Body of pancreas (tissue), 4 donors: ENCODE results near the gene ERGIC2. TPM values are rescaled to one million over a fixed set of nuclear protein-coding genes. Genes with fewer than 3 reads are reported as not detected.

Source experiments
- ATAC-seq: fragments of 150-250 bp; one replicate; pipeline ENCODE4 v1.9.1; 2016
- DNase-seq, 4 donors: peaks; one replicate each; pipeline ENCODE4 v3.0.0-alpha.2; 2019
- H3K27ac ChIP-seq, 4 donors: fragments of 200-600 bp; sonication (generic); 1 replicate in 3 of 4; 2 replicates in 1 of 4; pipeline versions ENCODE4 v1.5.1 to v1.6.1; 2016 to 2019; ENCODE audit warnings: mild to moderate bottlenecking in 1 of 4, mixed read lengths in 1 of 4, moderate library complexity in 1 of 4
- H3K27me3 ChIP-seq, 2 donors: fragments of 200-600 bp; sonication (generic); one replicate each; pipeline ENCODE4 v1.6.0; 2016; ENCODE audit warnings: mild to moderate bottlenecking in 1 of 2
- H3K36me3 ChIP-seq, 2 donors: fragments of 200-600 bp; sonication (generic); replicated peaks in 1 of 2; 2 replicates each; pipeline ENCODE4 v1.5.1; 2016; ENCODE audit warnings: low read depth in 2 of 2; ENCODE audit not compliant: insufficient read depth in 1 of 2
- H3K4me1 ChIP-seq: fragments of 200-600 bp; sonication (generic); one replicate; pipeline ENCODE4 v1.6.0; 2016
- H3K4me3 ChIP-seq, 2 donors: fragments of 200-600 bp; sonication (generic); 1 replicate in 1 of 2; 2 replicates in 1 of 2; pipeline ENCODE4 v1.5.1; 2016 to 2019
- H3K9me3 ChIP-seq, 3 donors: fragments of 200-600 bp; sonication (generic); 1 replicate in 2 of 3; 2 replicates in 1 of 3; pipeline ENCODE4 v1.5.1; 2016
- CTCF ChIP-seq, 7 experiments: fragments of 450-650 bp in 4 of 7; fragments of 200-600 bp in 3 of 7; sonication (generic) in 3 of 7; IDR thresholded peaks; one replicate each; pipeline ENCODE4 v1.5.1; 2016 to 2019; ENCODE audit warnings: antibody characterized with exemption in 7 of 7
- POLR2A ChIP-seq, 3 donors: fragments of 450-650 bp; IDR thresholded peaks; one replicate each; pipeline ENCODE4 v1.6.1; 2016; ENCODE audit warnings: antibody characterized with exemption in 3 of 3, mild to moderate bottlenecking in 2 of 3
- WGBS, 2 donors: methylation state at CpG; one replicate each; pipeline ENCODE4 v1.1.5; 2017; 5-methylcytosine and 5-hydroxymethylcytosine counted together
- intact Hi-C: fragments of 100-400 bp; cut with DNase I; formaldehyde crosslinking; loops from one replicate; pipeline ENCODE4 v1.15.1; 2023
- total RNA-seq, 2 donors: library from RNA; depleted of rRNA; stranded (reverse); fragments of >200 nt; gene quantifications; one replicate each; pipeline ENCODE4 v1.1.0, GENCODE V29; 2016

Gene ERGIC2
- total RNA-seq, result 10 to 100 TPM; 12.5 to 38.4 TPM

- 0% methylated on average over 44 to 55 of the region's 55 CpGs for WGBS, 2 donors
- Histone ChIP-seq H3K36me3 (no peaks in the 10 kb centered on the region), H3K4me3 (peak within 1 kb of the TSS; percentile 63 to 81), H3K27ac (peak within 1 kb of the TSS; percentile 81 to 93 (median 89)), H3K27me3 (no peaks in the 10 kb centered on the region), H3K9me3 (no peaks in the 10 kb centered on the region), H3K4me1 (peaks cover 10% of the 10 kb centered on the region)
- intact Hi-C loops, result no loop called here
- peak; percentile 45 to 91 (median 88) for TF ChIP-seq POLR2A (IDR thresholded peaks at IDR 0.05)
- TF ChIP-seq CTCF (IDR thresholded peaks at IDR 0.05), result peak in 1 of 7 experiments; percentile 23
- ATAC-seq (peak; percentile 100), DNase-seq (peak; percentile 93 to 98 (median 94))
Observed at GRCh38 chr12:29380536-29381523, at the start of gene ERGIC2. Gene ERGIC2 (minus strand): TSS chr12:29381172. CDS start chr12:29371633, 9,539 bp downstream.

GRCh38 chr12:29430716-29431044 is 49.7 kb upstream of the ERGIC2 start:
- no peaks in the 10 kb centered on the region for H3K36me3 ChIP-seq
- H3K4me3 ChIP-seq, result no peak overlapping the region
- no peaks in the 10 kb centered on the region for H3K27me3 ChIP-seq
- WGBS, 2 donors, result 16 to 28% methylated on average over 2 of the region's 2 CpGs
- peaks cover 9% of the 10 kb centered on the region for H3K4me1 ChIP-seq
- peak in 3 of 4 donors; percentile 20 to 62 (median 48) for DNase-seq
- TF ChIP-seq CTCF (IDR thresholded peaks at IDR 0.05) (no peak), POLR2A (IDR thresholded peaks at IDR 0.05) (no peak)
- H3K27ac ChIP-seq, result peak overlapping the region in 3 of 4 donors; percentile 48 to 53 (median 51)
- no peaks in the 10 kb centered on the region for H3K9me3 ChIP-seq
- intact Hi-C loops, result no loop called here
- peak; percentile 47 for ATAC-seq

- TF ChIP-seq POLR2A (IDR thresholded peaks at IDR 0.05) (no peak), CTCF (IDR thresholded peaks at IDR 0.05) (no peak)
- WGBS, 2 donors, result 39 to 41% methylated on average over 3 of the region's 3 CpGs
- peak overlapping the region in 3 of 4 donors; percentile 48 to 53 (median 51) for H3K27ac ChIP-seq
- no peak overlapping the region for H3K4me3 ChIP-seq
- H3K9me3 ChIP-seq, result no peaks in the 10 kb centered on the region
- H3K27me3 ChIP-seq, result no peaks in the 10 kb centered on the region
- ATAC-seq (no peak), DNase-seq (peak in 3 of 4 donors; percentile 7 to 44 (median 16))
- peaks cover 9% of the 10 kb centered on the region for H3K4me1 ChIP-seq
- no peaks in the 10 kb centered on the region for H3K36me3 ChIP-seq
- intact Hi-C loops, result no loop called here
Observed at GRCh38 chr12:29429999-29430715, 49.2 kb upstream of the ERGIC2 start.

- no peaks in the 10 kb centered on the region for H3K36me3 ChIP-seq
- intact Hi-C loops, result no loop called here
- peaks cover 9% of the 10 kb centered on the region for H3K4me1 ChIP-seq
- ATAC-seq (peak; percentile 71), DNase-seq (peak in 1 of 4 donors; percentile 25)
- H3K9me3 ChIP-seq, result no peaks in the 10 kb centered on the region
- no peaks in the 10 kb centered on the region for H3K27me3 ChIP-seq
- H3K27ac ChIP-seq, result no peak overlapping the region
- no peak for TF ChIP-seq CTCF (IDR thresholded peaks at IDR 0.05)
- no peak for TF ChIP-seq POLR2A (IDR thresholded peaks at IDR 0.05)
- H3K4me3 ChIP-seq, result no peak overlapping the region
Observed at GRCh38 chr12:29428633-29429032, 47.7 kb upstream of the ERGIC2 start.
